IPS-18c (cell line): ENCODE results near the gene HBS1L.

Source experiments
- H3K4me3 ChIP-seq: 2 replicates; pipeline ENCODE4 v1.7.0; 2013; ENCODE audit warnings: low read depth, mild to moderate bottlenecking, low read length, moderate library complexity; ENCODE audit not compliant: insufficient read depth
- H3K9me3 ChIP-seq: one replicate; pipeline ENCODE4 v1.6.1; 2013; ENCODE audit warnings: mild to moderate bottlenecking, low read length, moderate library complexity; ENCODE audit not compliant: control insufficient read depth, insufficient read depth

HBS1L gene

DNA sequence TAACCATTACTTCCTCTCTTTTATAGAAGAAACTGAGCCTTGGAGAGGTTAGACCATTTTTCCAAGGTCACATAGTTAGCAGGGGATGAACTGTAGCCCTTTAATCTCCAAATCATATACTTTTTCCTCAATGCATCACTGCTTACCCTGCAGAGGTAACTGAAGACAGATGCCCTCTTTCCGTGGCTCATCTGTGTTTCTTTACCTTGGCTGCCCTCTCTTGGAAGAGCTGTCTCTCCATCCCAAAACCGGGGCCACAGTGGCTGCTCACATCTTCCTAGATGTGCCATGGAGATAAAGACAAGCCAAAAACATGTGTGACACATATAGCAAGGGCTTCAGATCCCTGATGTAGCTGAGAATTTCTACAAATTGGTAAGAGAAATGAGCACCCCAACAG, 104.1 kb downstream of the HBS1L start:
- no peak overlapping the region for H3K4me3 ChIP-seq
- no peaks in the 10 kb centered on the region for H3K9me3 ChIP-seq

DNA sequence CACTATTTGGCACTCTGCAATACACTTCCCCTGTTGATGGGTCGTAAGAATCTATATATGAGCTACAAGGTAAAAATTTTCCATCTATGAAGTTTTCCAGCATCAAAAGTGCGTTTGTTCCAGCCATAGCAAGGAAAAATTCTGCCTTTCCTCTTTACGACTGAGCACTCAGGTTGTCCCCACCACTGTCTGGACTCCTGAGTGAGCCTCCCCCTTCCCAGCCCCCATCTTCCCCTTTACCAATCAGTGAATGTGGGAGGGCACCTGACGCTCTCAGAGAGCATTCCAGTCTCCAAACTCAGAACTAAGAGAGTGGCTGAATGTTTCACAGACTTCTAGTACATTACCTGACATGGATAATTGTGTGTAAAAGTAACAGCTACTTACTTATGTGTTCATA, 104.7 kb downstream of the HBS1L start, which contains the start of gene ALDH8A1:
ALDH8A1 (minus strand) TSS at position 175 of the 400 bp plus-strand sequence; CDS start at position 127, 48 bp downstream.
- H3K9me3 ChIP-seq = no peaks in the 10 kb centered on the region
- no peak within 1 kb of the TSS for H3K4me3 ChIP-seq

DNA sequence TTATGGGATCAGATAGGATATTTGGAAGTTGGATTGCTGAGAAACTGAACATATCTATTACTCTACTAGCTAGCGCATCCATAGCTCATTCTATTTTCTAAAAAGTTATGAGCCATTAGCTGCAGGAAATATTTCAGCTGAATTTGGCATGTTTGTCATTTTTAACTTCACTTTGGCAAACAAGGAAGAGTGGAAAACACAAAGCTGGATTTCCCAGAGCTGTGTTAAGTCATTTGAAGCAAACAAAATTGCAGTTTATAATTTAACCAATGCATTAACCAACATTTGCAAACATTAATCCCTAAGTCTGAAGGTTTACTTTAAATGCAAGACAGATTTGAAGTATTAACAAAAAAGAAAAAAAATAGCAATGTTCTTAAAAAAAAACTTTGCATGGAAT, 105.9 kb downstream of the HBS1L start:
- no peaks in the 10 kb centered on the region for H3K9me3 ChIP-seq
- H3K4me3 ChIP-seq = no peak overlapping the region

DNA sequence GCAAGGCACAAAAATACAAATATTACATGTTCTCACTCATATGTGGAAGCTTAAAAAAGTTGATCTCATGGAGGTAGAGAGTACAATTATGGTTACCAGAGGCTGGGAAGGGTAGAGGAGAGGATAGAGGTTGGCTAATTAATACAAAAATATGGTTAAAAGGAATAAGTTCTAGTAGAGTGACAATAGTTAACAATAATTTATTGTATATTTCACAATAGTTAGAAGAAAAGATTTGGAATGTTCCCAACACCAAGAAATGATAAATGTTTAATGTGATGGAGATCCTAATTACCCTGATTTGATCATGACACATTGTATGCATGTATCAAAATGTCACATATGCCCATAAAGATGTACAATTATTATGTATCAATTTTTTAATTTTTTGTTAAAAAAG, 106.5 kb downstream of the HBS1L start:
- Histone ChIP-seq H3K4me3 (no peak overlapping the region), H3K9me3 (no peaks in the 10 kb centered on the region)

DNA sequence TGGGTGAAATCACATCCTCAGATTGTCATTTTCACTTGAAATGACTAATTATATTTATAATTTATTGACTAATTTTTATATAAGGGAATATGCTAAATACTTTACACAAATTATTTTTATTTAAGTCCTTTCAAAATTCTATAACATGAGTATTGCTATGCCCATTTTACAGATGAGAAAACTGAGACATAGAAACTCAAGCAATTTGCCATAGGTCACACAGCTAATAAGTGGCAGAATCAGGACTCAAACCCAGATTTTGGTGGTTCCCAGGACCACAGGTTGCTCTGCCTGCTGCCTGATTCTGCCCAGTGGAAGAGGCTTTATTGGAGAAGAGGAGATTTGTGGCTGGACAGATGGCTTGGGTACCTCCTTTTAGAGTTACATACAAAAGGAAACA, 109.6 kb downstream of the HBS1L start:
- Histone ChIP-seq H3K9me3 (no peaks in the 10 kb centered on the region), H3K4me3 (no peak overlapping the region)

DNA sequence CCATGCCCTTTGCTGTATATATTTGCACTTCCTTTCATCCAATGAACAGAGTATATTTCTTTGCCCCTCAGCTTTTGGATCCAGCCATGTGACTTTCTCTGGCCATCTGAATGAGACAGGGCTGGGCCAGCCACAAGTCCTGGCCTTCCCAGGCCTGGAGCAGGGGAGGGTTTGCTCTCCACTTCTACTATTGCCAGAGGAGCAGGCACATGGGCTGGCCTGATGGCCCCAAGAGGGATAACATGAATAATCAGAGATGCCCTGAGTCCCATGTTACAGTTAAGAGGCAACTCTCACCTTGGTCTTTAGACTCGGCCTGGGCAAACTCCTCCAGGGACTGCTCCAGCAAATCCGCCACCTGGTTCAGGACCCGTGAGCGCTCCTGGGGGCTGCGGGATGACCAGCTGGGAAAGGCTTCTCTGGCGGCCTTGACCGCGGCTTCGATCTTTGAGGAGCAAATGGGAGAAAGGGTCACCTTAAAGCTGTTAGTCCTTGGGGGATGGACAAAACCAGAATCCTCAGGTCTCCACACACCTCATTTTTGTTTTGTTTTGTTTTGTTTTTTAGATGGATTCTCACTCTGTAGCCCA, 111.0 kb downstream of the HBS1L start:
- H3K9me3 ChIP-seq = no peaks in the 10 kb centered on the region
- H3K4me3 ChIP-seq = no peak overlapping the region

DNA sequence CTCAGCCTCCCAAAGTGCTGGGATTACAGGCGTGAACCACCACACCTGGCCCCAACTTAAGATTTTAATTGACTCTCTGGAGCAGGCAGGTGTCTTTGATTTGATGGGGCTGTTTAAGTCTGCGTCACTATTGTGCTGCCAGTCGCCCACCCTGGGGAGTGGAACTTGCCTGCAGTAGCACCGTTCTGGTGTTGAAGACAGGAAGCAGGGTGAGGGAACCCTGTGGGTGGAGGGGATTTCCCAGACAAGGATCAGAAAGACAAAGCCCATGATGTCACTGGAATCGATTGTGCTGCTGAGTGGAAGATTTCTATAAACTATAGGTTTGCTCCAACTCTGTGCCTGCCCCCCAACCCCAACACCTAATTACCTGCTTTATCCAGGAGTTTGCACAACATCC, 115.7 kb downstream of the HBS1L start:
- H3K4me3 ChIP-seq = no peak overlapping the region
- H3K9me3 ChIP-seq = no peaks in the 10 kb centered on the region

DNA sequence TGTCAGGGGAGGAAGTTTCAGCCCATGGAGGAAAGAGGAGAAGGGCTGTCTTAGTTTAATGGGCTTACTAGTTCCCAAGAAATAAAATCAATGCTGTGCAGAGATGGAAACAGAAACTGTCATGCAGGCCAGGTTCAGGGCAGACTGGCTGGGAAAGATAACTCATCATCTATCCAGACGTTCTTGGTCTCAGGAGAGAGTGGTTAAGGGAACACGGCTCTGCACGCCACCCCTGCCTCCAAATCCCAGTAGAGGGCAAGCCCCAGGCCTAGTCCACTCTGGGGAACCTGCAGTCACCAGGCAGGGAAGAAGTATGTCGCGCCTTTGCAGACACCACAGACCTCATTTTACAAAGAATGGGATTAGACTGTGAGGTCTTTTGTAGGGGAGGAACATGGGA, 117.2 kb downstream of the HBS1L start:
- no peaks in the 10 kb centered on the region for H3K9me3 ChIP-seq
- no peak overlapping the region for H3K4me3 ChIP-seq

DNA sequence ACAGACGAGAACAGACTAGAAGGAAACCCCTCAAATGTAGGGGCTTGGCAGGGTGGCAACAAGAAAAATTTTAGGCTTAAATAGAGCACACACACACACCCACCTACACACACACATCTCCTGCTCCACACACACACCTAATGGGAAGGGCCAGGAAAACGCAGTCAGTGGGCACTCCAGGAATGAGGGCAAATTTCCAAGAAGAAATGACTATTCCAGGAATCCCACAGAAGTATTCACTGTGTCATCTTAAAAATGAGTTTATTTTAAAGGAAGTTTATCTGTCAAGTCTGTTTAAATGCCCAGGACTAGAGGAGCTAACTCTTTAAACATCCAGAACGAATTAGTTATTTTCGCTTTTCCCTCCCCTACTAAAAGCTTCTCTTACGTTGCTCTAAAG, 117.7 kb downstream of the HBS1L start:
- H3K9me3 ChIP-seq = no peaks in the 10 kb centered on the region
- H3K4me3 ChIP-seq = no peak overlapping the region

DNA sequence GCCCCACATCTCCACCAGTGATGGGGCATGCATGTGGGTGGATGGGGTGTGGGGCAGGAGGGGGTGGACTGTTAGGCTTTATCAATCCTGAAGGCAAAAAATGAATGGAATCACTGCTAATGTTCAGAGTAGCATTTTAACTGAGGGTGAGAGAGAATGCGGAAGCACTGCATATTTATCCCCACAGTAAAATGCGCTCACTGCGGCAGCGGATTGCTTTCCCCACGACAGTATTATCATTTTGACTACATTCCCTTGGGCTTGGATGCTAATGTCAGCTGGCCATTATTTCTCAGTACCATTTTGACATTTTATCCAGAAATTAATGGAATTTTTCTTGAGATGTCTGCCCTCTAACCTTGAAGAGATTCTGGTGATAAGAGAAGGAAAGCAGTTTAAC, 118.1 kb downstream of the HBS1L start:
- H3K4me3 ChIP-seq = no peak overlapping the region
- H3K9me3 ChIP-seq = no peaks in the 10 kb centered on the region

DNA sequence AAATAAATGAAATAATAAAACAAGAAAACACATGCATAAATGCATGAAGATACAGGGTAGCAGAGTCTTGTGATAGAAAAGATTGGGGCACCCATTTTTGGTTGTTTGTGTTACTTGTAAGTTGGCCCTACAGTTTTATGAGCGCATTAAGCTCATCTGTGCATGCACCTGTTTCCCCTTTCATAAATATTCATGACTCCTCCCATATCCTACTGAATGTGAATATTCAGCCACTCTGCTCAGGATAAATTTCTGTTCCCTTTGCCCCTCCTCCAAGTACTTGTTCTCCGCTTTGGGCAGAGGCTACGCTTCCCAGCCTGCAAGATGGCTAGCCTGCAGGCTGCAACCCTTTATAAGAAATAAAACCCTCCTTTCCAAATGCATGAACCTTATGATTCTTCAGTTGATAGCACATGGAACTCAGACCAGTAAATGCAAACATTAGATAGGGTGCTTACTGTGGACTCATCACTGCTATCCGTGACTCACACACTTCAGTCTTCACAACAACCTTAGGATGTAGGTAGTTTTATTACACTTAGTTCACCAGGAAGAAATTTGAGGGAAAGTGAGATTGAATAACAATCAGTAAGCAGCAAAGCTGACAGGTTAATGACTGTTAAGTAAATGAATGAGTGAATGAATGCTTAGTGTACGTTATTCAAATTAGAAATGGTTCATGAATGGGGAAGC, 119.7 kb downstream of the HBS1L start:
- Histone ChIP-seq H3K4me3 (no peak overlapping the region), H3K9me3 (no peaks in the 10 kb centered on the region)

DNA sequence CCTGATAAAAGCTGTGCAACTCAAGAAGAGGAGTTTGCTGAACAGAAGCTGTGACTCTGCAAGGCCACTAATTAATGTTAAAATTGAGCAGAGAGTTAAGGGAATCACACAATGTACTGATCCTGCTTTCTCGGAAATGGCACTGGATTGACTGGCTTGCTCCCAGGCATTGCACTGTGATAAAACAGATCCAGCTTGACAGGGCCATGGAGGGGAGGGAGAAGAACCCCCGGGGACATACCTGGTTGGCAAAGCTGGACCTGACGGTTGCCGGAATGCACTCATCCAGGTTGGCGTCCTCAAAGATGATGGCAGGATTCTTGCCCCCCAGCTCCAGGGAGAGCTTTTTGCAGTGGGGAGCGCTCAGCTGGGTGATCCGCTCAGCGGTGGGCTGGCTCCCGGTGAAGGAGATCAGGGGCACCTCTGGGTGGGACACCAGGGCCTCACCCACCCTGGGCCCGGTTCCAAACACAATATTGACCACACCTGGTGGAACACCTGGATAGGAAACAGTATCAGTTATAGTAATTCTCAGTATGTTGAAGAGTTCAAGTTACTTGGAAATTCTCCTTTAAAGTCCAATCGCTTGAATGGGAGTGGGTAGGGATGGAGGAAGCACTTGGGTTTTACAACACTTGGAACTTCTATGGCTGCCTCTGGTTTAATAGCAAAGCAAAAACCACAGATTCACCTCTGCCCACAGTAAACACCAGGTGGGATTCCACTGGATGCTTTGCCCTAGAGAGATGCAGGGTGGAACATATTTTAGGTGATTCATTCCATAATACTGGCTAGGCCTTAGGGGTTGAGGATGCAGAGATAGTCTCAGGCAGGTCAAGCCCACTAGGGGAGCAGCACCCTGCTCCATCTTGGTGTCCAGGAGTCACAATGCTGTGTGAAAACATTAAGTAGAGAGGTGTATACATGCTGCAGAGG, 121.8 kb downstream of the HBS1L start:
- no peak overlapping the region for H3K4me3 ChIP-seq
- no peaks in the 10 kb centered on the region for H3K9me3 ChIP-seq

DNA sequence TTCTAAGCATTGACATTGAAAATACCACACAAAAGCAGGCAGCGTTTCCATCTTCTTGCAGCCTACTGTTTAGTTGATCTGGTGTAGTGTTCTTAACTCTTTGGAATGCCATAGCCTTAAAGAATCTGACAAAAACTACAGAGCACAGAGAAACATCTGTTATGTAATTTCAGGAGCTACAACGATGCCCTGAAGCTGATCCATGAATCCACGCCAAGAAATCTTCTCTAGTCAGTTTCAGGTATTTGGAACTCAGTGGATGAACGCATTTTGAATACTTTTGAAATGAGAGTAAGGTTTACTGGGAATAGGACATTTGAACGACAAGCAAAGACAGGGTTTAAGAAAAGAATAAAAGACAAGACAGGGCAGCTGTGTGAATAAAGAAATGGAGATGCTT, 122.5 kb downstream of the HBS1L start:
- H3K9me3 ChIP-seq = no peaks in the 10 kb centered on the region
- no peak overlapping the region for H3K4me3 ChIP-seq

DNA sequence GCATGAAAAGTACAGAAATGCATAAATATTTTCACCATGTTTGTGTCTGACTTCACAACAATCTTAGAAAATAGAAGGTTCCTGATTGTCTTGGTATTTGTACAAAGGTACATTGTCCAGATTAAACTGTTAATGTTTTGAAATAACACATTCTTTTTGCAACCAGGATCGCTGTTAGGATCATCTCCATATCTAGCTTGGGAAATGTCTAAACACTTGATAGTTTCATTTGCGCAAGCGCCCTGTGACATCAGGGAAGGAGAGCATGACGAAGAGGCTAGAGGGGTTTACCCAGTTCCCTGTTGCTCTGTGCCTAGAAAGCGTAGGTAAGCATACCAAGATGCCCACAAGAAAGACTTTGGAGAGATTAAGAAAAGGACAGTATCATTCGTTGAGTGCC, 124.2 kb downstream of the HBS1L start:
- H3K4me3 ChIP-seq = no peak overlapping the region
- no peaks in the 10 kb centered on the region for H3K9me3 ChIP-seq

DNA sequence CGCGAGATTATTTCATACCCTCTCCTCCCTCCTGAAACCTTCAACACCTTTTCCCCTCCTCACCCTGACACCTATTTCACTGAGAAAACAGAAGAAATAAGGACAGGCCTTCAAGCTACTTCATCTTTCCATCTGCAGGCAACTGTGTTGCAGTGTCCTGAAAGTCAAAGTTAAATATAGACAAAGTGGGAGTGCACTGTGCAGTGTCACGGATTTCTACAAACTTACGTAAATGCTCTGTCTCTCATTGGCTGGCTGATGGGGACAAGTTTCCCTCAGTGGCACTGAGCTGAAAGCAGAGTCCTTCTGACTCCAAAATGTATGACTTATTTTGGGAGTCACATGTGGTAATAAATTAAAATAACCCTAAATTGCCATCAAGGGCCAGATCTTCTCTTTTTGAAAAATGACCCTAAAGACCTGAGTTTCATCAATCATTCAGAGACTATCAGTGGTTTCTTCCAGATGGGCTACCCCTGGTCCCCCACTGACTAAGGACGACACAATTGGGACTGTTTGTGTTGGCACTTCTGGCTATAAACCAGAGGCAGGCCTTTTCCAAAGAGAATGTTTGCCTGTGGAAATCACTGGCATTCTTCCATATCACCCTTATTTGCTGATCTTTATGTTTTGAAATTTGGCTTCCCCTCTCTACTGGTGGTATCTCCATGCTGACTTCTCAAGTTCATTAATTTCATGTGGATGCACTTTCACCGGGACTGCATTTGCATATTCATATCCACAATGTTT, 126.3 kb downstream of the HBS1L start:
- H3K4me3 ChIP-seq = no peak overlapping the region
- no peaks in the 10 kb centered on the region for H3K9me3 ChIP-seq

DNA sequence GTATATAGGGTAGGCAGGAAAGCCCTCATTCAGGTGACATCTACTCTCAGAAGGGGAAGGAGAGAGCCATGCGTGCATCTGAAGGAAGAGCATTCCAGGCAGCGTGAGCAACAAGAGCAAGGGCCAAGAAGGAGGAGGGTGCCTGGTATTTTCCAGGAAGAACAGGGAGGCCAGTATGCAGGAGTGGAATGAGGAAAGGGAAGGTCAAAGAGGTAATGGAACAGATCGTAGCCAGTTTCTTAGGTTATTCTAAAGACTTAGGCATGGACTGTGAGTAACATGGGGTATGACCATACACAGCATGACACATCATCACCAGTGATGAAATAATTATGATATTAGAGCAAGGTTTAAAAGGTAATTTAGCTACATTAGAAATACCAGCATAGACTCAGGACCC, 128.8 kb downstream of the HBS1L start:
- no peak overlapping the region for H3K4me3 ChIP-seq
- no peaks in the 10 kb centered on the region for H3K9me3 ChIP-seq

DNA sequence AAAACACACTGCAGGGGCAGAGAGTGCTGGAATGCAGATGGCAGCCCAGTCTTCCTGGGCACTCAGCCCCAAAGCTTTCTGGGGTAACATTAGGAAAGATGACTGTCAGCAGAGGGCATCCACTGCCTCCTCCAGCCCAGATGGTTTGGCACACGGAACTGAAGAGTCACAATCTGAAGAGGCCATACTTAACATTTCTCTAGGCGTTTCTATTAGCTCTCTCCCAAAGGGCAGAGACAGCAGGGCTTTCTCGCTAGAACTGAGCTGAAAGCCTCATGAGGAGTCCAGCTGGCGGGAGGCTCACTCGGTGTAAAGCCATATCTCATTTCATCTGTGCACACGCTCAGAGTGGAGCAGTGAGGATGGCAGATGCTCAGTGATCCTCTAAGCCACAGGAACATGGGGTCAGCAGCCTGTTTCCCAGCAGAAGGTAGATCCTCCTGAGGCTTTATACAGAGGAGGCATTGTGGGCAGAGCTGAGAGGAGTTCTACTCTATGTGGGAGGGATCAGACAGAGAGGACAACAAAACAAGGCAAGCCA, 132.8 kb downstream of the HBS1L start:
- no peak overlapping the region for H3K4me3 ChIP-seq
- no peaks in the 10 kb centered on the region for H3K9me3 ChIP-seq
